Measurements from ENCODE around the gene KIFBP.
A peak's percentile ranks its signal among the peaks of the same experiment; 100 is the strongest.
"Not testable (repeated sequence)": the region's sequence is repeated elsewhere in the genome, so short reads cannot be mapped to it uniquely, and the experiment has no call there.

KIFBP gene

DNA sequence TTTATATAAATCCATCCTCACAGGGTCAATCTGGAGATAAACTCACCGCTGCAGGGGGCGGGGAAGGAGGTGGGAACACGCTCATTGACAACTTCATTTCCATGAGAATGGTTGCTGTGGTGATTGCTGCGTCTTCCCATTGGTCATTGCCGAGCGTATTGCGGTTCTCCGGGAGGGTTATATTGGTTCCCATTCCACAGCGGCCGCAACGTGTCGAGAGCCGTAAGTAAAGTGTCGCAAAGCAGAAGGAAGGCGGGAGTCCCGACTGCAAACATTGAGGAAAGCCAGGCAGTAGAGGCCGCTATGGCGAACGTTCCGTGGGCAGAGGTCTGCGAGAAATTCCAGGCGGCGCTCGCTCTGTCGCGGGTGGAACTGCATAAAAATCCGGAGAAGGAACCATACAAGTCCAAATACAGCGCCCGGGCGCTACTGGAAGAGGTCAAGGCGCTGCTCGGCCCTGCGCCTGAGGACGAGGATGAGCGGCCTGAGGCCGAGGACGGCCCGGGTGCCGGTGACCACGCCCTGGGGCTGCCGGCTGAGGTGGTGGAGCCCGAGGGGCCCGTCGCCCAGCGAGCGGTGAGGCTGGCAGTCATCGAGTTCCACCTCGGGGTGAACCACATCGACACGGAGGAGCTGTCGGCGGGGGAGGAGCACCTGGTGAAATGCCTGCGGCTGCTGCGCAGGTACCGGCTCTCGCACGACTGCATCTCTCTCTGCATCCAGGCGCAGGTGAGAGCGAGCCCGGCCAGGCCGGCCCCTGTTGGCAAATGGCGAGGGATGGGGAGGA is at the start of gene KIFBP:
Gene KIFBP (plus strand): TSS at position 274 of the 787 bp plus-strand sequence. CDS start 30 bp downstream, at position 304.
- peak; percentile 87 for DNase-seq

- no peak for DNase-seq
These were observed 49.7 kb upstream of the KIFBP start for GRCh38 chr10:68938884-68939283.

DNA sequence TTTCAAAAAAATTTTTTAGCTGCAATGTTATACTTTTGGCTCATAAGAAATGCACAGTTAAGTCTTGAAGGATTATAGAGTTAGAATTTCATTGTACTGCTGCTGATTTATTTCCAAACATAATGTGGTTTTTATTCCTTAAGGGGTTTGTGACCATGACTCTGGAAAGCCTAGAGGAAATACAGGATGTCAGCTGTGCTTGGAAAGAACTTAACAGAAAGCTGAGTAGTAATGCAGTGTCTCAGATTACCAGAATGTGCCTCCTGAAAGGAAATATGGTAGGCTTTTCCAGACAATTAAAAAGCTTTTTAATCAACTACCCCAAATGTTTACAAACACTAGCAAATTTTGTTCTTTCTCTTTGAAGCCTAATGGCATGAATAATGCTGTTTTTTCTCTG is 47.7 kb upstream of the KIFBP start:
- not testable (repeated sequence) for DNase-seq

DNA sequence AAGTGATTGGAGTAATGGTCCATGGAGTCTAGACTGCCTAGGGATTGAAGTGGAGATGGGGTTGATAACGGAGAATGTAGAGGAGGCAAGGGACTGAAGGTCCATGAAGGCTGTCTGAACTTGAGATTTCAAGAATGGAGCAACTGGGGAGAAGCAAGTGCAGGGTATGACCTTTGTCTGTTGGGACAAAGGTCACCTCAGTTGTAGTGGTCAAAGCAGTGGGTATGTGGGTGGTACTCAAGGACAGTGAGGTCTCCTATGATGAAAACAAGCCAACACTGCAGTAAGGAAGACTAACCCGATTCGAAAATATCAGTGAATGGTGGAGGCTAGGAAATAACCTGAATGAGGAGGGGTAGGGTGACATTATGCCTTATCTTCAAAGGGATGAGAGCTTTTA is 38.0 kb upstream of the KIFBP start:
- no peak for DNase-seq

DNA sequence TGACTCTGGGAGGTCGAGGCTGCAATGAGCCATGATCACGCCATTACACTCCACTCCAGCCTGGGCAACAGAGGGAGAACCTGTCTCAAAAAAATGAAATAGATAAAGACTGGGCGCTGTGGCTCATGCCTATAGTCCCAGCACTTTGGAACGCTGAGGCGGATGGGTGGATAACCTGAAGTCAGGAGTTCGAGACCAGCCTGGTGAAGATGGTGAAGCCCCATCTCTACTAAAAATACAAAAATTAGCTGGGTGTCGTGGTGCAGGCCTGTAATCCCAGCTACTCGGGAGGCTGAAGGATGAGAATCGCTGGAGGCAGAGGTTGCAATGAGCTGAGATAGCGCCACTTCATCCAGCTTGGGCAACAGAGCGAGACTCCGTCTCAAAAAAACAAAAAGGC is 33.7 kb upstream of the KIFBP start:
- no peak for DNase-seq

DNA sequence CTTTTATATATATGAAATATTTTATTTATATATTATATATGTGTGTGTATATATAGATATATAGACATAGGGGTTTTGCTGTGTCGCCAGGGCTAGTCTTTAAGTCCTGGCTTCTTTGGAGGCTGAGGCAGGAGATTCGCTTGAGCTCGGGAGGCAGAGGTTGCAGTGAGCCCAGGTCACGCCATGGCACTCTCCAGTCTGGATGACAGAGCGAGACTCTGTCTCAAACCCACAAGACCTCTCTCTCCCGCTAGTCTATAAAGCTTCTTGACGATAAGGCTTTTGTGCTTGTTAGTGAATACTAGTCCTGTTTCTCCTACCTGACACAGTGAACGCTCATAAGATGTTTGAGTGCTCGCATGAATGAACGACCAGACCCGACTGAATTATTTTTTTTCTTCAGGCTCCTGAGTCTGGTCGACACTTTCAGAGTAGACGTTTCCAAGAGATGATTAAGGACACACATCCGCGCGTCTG is 33.2 kb upstream of the KIFBP start:
- no peak for DNase-seq

DNA sequence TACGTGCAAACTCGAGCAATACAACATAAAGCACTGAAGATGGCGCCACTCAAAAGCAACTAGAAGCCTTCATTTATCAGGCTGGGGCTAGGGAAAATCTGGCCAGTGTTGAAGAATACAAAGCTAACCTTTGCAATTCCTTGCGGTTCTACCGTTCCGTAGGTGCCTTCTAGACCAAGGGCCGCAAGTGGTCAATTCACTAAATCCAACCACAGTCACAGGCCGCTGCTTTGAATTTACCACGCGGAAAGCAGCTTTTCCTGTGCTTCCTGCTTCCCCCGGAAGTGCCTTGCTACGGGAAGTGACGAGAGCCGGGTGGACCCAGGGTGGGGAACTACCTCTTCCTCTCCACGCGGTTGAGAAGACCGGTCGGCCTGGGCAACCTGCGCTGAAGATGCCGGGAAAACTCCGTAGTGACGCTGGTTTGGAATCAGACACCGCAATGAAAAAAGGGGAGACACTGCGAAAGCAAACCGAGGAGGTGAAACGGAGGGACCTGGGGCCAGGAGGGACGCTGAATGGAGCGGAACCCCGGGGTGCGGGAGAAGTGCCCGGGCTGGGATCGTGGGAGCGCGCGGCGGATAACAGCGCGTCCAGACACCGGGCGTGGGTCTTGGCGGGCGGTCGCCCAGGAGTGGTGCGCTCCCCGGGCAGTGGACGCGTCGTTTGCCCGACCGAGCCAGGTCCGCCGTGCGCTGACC is 32.6 kb upstream of the KIFBP start, which contains the start of gene DDX21:
Gene DDX21 (plus strand): TSS at position 339 of the 701 bp plus-strand sequence. CDS start 56 bp downstream, at position 395.
- peak; percentile 92 for DNase-seq

DNA sequence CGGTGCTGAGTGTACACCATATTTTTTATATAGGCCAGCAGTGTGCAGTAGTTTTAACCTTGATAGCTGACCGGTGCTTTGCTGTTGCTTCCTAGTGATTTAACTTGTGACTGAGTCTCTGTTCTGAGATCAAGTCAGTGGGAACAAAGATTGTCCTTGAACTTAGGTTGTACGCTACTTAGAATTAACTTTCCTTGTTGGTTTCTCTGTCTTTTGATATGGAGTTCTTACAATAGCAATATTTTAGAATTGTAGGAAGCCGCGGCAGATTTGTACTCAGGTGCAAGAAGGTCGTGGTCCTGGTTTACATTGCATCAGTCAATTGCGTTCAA is 31.4 kb upstream of the KIFBP start:
- no peak for DNase-seq

DNA sequence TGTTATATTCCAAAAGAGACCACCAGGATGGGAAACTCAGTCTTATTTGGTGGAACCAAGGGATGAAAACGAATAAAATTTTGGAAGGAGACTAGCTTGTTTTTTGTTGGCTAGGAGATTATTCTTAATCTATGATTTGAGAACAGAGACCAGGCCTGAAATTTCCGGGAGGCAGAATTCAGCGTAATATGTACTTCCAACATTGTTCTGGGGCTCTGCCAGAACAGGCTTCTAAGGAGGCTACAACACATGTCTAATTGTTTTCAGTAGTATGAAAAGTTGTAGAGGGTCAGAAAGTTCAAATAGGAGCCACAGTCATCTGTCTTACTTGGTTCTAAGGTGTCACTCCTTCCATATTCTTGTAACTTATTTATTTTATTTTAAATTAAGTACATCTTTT is 30.9 kb upstream of the KIFBP start:
- DNase-seq, result no peak

DNA sequence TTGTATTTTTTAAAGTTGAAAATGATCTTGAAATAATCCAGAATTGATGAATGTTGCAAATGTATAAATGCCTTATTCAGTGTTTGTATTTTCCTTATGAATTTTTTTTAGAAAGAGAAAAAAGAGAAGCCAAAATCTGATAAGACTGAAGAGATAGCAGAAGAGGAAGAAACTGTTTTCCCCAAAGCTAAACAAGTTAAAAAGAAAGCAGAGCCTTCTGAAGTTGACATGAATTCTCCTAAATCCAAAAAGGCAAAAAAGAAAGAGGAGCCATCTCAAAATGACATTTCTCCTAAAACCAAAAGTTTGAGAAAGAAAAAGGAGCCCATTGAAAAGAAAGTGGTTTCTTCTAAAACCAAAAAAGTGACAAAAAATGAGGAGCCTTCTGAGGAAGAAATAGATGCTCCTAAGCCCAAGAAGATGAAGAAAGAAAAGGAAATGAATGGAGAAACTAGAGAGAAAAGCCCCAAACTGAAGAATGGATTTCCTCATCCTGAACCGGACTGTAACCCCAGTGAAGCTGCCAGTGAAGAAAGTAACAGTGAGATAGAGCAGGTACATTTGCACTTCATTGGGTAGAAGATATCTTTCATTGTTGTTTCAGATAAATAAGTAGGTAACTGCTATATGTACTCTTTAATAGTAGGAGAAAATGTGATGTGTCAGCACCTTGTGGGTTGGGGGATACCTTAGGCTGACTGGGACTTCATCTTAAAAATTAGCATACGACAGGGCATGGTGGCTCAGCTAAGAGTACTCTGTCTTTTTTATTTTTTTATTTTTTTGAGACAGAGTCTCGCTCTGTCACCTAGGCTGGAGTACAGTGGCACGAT is 28.7 kb upstream of the KIFBP start:
- no peak for DNase-seq

- no peak for DNase-seq
These were observed 25.5 kb upstream of the KIFBP start for GRCh38 chr10:68963151-68963550.

DNA sequence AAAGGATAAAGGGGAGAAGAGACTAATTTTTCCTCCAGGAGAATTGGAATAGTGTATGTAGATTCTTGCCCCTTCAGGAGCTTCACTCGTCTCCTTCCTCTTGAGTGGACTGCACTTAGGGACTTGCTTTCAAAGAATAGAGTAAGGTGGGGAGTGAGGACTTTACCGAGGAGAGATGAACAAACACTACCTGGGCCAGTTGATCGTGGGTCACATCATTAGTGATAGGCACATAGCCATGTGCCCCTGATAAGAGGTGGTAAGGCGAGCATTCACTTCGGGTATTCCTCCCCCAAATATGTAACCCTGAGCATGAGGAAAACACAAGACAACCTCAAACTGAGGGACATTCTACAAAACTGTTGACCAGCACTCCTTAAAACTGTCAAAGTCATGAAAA is 14.6 kb upstream of the KIFBP start:
- DNase-seq, result no peak

GRCh38 chr10:68975936-68976473 is 12.6 kb upstream of the KIFBP start:
- DNase-seq, result not testable (repeated sequence)

DNA sequence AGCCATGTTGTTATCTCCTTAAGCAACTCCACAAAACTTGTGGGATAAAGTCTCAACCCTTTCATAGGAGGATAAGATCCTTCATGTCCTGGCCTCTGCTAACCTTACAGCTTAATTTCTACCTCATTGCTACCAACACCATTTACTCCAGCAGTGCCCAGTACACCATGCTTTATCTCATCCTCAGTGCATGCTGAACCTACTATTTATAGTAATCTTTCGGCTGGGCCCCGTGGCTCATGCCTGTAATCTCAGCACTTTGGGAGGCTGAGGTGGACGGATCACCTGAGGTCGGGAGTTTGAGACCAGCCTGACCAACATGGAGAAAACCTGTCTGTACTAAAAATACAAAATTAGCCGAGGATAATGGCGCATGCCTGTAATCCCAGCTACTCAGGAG is 8.9 kb upstream of the KIFBP start:
- not testable (repeated sequence) for DNase-seq

DNA sequence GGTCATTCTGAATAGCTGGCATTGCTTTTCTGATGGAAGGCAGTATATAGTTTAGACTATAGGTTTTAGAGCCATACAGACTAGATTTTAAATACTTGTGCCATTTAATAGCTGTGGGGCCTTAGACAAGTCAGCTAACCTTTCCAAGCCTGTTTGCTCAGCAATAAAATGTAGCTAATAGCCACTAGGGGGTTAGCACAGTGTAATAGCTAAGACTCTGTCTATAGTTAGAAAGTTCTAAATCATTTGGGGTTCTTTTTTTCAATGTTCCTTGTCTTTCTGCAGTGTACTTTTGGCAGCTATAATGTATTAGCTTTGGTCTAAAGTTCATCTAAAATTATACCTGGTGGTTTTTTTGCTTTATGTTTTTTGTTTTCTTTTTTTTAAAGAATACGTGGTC is 7.5 kb upstream of the KIFBP start:
- no peak for DNase-seq

DNA sequence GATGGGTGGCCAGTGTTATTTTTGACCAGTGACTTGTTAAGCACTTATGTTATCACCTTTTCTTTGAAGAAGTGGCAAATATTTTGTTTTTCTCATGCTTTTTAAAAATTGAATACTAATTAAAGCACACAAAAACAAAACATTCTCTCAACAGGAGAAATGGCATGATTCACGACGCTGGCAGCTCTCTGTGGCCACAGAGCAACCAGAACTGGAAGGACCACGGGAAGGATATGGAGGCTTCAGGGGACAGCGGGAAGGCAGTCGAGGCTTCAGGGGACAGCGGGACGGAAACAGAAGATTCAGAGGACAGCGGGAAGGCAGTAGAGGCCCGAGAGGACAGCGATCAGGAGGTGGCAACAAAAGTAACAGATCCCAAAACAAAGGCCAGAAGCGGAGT is 6.2 kb upstream of the KIFBP start:
- no peak for DNase-seq

- no peak for DNase-seq
These were observed 992 bp upstream of the KIFBP start for GRCh38 chr10:68987611-68988010.

DNA sequence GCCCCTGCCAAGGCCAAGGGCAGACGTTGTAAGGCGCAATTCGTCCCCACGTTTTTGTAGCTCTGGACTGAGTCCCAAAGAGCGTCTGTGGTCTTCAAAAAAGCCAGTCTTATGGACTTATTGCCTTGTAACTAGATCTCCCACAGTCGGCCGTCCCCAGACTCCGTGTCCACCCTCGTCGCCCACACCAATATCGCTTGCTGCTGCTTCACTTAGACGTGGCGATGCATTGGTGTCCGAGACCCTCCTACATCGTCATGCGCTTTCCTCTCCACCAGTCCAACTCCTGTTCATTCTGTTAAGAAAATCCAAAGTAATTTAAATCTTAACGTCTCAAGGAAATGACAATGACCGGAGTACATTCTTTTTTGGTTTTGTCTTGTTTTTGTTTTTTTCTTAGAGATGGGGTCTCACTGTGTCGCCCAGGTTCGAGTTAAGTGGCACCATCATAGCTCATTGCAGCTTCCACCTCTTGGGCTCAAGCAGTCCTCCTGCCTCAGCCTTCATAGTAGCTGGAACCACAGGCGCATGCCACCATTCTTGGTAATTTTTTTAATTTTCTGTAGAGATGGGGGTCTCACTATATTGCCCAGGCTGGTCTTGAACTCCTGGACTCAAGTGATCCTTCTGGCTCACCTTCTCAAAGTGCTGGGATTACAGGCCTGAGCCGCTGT is 851 bp downstream of the KIFBP start:
- no peak for DNase-seq

- no peak for DNase-seq
These were observed 4.2 kb downstream of the KIFBP start for GRCh38 chr10:68992636-68993440.

DNA sequence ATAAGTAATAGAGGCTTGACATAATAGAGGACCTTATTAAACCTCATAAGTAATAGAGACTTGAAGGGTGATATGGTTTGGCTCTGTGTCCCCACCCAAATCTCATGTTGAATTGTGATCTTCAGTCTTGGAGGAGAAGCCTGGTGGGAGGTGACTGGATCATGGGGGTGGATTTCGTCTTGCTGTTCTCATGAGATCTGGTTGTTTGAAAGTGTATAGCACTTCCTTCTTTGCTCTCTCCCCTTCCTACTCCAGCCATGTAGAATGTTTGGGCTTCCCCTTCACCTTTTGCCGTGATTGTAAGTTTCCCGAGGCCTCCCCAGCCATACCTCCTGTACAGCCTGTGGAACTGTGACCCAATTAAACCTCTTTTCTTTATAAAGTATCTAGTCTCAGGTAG is 8.6 kb downstream of the KIFBP start:
- DNase-seq, result no peak

DNA sequence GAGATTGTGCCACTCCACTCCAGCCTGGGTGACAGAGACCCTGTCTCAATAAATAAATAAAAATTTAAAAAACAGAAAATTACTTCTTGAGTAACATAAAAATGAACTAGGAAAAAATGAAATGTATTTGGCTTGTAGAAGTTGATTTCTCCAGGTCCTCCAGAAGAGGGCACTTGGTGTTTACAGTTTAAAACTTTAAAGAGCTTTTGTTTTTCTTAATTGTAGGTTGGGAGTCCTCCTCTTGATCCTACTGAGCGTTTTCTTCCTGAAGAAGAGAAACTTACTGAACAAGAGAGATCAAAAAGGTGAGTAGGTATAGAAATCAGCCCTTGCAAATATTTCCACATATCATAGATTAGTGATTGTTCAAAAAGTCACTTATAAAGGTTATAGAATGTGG is 16.2 kb downstream of the KIFBP start:
- DNase-seq, result no peak

Measured in stimulated activated CD4-positive, alpha-beta T cell treated with anti-CD3 and anti-CD28 coated beads, Interleukin-4, amount 100 ng/mL, for 24 hours (primary cell).